Upper lobe of right lung (tissue), 1 donor: Measurements from ENCODE around the gene CRAT. TPM values are rescaled to one million over a fixed set of nuclear protein-coding genes. Genes with fewer than 3 reads are reported as not detected.
A peak's percentile ranks its signal among the peaks of the same experiment; 100 is the strongest.

Experiments
- ATAC-seq: fragments of 200-7000 bp; cut with Tn5 transposase; one replicate; pipeline ENCODE4 v1.9.1; 2020; ENCODE audit warnings: mild to moderate bottlenecking, moderate library complexity
- DNase-seq: peaks from one replicate; pipeline ENCODE4 v3.0.0-alpha.2; 2020
- H3K27ac ChIP-seq: fragments of 200-600 bp; one replicate; pipeline ENCODE4 v1.8.0; 2022
- H3K27me3 ChIP-seq: fragments of 200-600 bp; one replicate; pipeline ENCODE4 v1.8.0; 2022; ENCODE audit warnings: mild to moderate bottlenecking
- H3K36me3 ChIP-seq: fragments of 200-600 bp; one replicate; pipeline ENCODE4 v1.8.0; 2022
- H3K4me1 ChIP-seq: fragments of 200-600 bp; one replicate; pipeline ENCODE4 v1.8.0; 2022
- H3K4me3 ChIP-seq: fragments of 200-600 bp; one replicate; pipeline ENCODE4 v1.8.0; 2022; ENCODE audit warnings: mild to moderate bottlenecking
- H3K9me3 ChIP-seq: fragments of 200-600 bp; one replicate; pipeline ENCODE4 v1.8.0; 2022
- CTCF ChIP-seq: fragments of 200-600 bp; IDR thresholded peaks from one replicate; pipeline ENCODE4 v1.8.0; 2022; ENCODE audit warnings: antibody characterized with exemption
- intact Hi-C: fragments of 100-400 bp; cut with DNase I; formaldehyde crosslinking; loops from one replicate; pipeline ENCODE4 v1.11.0; 2022
- total RNA-seq: library from RNA; stranded (reverse); fragmentation: NEBNext Ultra II Directional; extraction: Animal tissue kit (Norgen Biotek cat#: 25700); gene quantifications from one replicate; pipeline ENCODE4 v1.2.1, GENCODE V29; 2021
- donor health status: DM: no; HTN: yes; CAD: no; lungs with severe emphysema.

The CRAT gene
- total RNA-seq, 1 donor from 2014 or later = 22.8 TPM

- H3K27me3 ChIP-seq = no peaks in the 10 kb centered on the region
- TF ChIP-seq CTCF = no peak
- intact Hi-C loops = no loop called here
- DNase-seq (no peak), ATAC-seq (no peak)
- H3K4me1 ChIP-seq = peaks cover 67% of the 10 kb centered on the region
- H3K9me3 ChIP-seq = no peaks in the 10 kb centered on the region
- H3K36me3 ChIP-seq = peaks cover 34% of the 10 kb centered on the region
- H3K4me3 ChIP-seq = no peak overlapping the region
- peak overlapping the region; percentile 65 for H3K27ac ChIP-seq
Measured at GRCh38 chr9:129145316-129145715, 34.7 kb upstream of the CRAT start.

GRCh38 chr9:129143031-129143927, 32.7 kb upstream of the CRAT start:
- peak; percentile 91 for DNase-seq

GRCh38 chr9:129142138-129142935, 31.7 kb upstream of the CRAT start:
- no peak for DNase-seq
- no peak for ATAC-seq
- Histone ChIP-seq H3K27ac (peak overlapping the region; percentile 100), H3K9me3 (no peaks in the 10 kb centered on the region), H3K36me3 (peaks cover 30% of the 10 kb centered on the region), H3K4me1 (peaks cover 93% of the 10 kb centered on the region), H3K27me3 (no peaks in the 10 kb centered on the region), H3K4me3 (peak overlapping the region; percentile 61)
- intact Hi-C loops = no loop called here
- no peak for TF ChIP-seq CTCF

More at GRCh38 chr9:129143031-129143927, 32.7 kb upstream of the CRAT start:
- no peaks in the 10 kb centered on the region for H3K9me3 ChIP-seq
- ATAC-seq = peak; percentile 59
- peak overlapping the region; percentile 11 for H3K4me3 ChIP-seq
- intact Hi-C loops = no loop called here
- peak; percentile 92 for TF ChIP-seq CTCF
- peaks cover 83% of the 10 kb centered on the region for H3K4me1 ChIP-seq
- no peaks in the 10 kb centered on the region for H3K27me3 ChIP-seq
- H3K36me3 ChIP-seq = peaks cover 24% of the 10 kb centered on the region
- H3K27ac ChIP-seq = peak overlapping the region; percentile 100

- intact Hi-C loops = no loop called here
- no peak for TF ChIP-seq CTCF
- Histone ChIP-seq H3K4me3 (peak overlapping the region; percentile 61), H3K27me3 (no peaks in the 10 kb centered on the region), H3K9me3 (no peaks in the 10 kb centered on the region), H3K4me1 (peaks cover 90% of the 10 kb centered on the region), H3K36me3 (peaks cover 32% of the 10 kb centered on the region), H3K27ac (peak overlapping the region; percentile 100)
- no peak for ATAC-seq
- no peak for DNase-seq
Measured at GRCh38 chr9:129141066-129142041, 30.8 kb upstream of the CRAT start.
